Measurements from ENCODE around the gene TTC28.
"Not testable (repeated sequence)": the region's sequence is repeated elsewhere in the genome, so short reads cannot be mapped to it uniquely, and the experiment has no call there.

Gene TTC28

DNA sequence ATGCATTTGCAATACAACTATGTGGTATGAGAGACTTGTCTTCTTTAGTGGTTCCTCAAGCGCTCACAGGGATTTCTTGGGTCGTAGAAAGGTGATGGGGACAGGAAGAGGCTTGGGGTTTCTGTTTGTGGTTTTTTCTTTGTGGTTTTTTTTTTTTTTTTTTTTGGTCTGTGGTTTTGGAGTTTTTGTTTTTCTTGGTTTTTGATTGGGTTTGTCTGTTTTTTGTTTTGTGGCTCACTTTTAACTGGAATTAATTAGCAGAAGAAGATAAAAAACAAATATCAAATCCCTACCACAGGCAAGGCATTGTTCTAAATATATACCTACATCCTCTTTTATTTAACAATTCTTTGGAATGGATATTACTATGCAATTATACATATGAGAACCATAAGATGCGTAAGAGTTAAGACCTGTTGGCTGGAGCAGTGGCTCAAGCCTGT is 5.5 kb downstream of the TTC28 start:
- DNase-seq = no peak

DNA sequence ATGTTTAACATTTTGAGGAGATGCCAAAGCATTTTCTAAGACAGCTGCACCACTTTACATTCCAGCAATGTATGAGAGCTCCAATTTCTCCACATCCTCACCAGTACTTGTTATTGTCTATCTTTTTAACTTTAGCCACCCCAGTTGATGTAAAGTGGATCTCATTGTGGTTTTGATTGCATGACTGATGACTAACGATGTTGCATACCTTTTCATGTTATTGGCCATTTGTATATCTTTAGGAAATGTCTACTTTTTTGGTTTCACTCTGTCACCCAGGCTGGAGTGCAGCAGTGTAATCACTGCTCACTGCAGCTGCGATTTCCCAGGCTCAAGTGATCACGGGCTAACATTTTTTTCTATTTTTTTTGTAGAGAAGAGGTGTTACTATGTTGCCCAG is 8.9 kb downstream of the TTC28 start:
- DNase-seq = peak; percentile 8

DNA sequence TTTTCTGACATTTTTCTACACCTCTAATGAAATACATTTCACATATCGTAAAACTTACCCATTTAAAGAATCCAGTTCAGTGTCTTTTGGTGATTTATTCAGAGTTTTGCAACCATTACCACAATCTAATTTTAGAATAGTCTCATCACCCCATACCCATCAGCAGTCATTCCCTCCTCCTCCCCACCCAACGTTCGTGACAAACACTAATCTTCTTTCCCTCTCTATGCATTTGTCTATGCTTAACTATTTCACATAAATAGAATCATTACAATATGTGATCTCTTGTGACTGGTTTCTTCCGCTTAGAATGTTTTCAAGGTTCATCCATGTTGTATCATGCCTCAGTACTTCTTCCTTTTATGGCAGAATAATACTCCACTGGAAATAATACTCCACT is 9.5 kb downstream of the TTC28 start:
- DNase-seq = no peak

DNA sequence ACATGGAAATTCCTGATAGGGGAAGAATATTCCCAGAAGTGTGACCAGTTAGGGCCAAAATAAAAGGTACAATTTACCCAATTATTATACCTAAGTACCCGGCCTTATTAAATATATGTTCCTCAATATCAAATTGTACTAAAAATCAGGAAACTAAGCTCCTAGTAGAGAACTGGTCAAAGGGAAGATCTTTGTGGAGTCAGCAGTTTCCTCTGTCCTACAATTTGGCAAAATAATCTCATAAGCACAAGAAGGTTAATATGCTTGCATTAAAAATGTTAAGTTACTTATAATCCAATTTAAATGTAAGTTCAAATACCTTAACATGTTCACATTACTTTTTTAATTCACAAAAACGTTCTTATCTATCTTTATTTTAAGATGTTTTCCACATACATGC is 10.3 kb downstream of the TTC28 start:
- no peak for DNase-seq

DNA sequence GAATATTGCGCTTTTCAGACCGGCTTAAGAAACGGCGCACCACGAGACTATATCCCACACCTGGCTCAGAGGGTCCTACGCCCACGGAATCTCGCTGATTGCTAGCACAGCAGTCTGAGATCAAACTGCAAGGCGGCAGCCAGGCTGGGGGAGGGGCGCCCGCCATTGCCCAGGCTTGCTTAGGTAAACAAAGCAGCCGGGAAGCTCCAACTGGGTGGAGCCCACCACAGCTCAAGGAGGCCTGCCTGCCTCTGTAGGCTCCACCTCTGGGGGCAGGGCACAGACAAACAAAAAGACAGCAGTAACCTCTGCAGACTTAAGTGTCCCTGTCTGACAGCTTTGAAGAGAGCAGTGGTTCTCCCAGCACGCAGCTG is 16.1 kb downstream of the TTC28 start:
- DNase-seq = not testable (repeated sequence)

DNA sequence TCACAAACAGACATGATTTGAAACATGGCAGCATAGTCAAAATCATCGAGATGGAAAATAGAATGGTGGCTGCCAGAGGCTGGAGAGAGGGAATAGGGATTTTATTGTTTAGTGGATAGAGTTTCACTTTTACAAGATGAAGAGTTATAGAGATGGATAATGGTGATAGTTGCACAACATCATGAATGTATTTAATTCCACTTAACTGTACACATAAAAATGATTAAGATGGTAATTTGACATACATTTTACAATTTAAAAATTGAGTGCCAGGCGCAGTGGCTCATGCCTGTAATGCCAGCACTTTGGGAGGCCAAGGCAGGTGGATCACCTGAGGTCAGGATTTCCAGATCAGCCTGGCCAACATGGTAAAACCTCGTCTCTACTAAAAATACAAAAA is 21.2 kb downstream of the TTC28 start:
- DNase-seq = no peak

DNA sequence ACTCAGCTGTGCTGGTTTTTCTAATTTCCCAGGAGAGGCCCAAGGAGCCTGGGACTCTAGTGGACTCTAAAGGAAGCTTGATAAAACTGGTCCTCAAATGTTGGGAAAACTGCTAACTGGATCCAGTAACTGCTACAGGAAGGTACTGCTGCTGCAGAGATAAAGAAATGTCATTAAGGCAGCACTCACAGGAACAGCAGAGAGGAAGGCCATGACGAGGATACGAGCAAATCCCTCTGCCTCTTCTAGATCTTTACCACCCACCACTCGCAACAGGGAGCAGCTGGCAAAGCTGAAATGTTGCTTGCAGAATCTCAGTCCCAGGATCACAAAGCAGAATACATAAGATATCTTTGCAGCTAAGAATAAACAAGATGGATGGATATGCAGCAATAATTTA is 23.5 kb downstream of the TTC28 start:
- DNase-seq = no peak

DNA sequence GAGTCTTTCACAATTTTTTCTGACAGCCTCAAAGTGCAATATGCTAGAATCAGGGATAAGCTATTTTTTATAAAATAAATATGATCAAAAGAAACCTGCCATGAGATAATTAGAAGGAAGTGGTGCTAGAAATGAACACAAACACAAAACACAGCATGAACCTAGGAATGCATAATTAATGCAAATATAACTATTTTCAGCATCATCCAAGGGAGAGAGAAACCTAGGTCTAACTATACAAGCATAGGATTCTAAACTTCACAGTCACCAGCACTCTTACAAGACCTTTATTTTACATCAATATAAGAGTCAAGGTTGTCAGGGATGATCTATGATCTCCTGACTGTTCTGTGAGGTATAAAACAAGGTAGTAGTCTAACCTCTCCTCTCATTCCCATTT is 29.2 kb downstream of the TTC28 start:
- DNase-seq = no peak

DNA sequence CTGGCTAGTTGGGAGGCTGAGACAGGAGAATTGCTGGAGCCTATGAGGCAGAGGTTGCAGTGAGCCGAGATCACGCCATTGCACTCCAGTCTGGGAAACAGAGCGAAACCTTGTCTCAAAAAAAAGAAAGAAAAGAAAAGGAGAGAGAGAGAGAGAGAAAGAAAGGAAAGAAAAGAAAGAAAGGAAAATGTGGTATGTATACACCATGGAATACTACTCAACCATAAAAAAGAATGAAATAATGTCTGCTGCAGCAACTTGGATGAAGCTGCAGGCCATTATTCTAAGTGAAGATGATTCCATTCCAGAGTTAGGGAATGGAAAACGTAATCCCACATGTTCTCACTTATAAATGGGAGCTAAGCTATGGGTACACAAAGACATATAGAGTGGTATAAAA is 30.8 kb downstream of the TTC28 start:
- DNase-seq = no peak

DNA sequence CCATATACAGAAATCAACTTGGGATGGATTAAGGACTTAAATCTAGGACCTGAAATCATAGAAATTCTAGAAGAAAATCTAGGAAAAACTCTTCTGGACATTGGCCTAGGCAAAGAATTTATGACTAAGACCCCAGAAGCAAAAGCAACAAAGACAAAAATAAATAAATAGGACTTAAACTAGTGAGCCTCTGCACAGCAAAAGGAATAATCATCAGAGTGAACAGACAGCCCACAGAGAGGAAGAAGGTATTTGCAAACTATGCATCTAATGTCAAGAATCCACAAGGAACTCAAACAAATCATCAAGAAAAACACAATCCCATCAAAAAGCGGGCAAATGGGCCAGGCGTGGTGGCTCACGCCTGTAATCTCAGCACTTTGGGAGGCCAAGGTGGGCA is 32.4 kb downstream of the TTC28 start:
- no peak for DNase-seq

DNA sequence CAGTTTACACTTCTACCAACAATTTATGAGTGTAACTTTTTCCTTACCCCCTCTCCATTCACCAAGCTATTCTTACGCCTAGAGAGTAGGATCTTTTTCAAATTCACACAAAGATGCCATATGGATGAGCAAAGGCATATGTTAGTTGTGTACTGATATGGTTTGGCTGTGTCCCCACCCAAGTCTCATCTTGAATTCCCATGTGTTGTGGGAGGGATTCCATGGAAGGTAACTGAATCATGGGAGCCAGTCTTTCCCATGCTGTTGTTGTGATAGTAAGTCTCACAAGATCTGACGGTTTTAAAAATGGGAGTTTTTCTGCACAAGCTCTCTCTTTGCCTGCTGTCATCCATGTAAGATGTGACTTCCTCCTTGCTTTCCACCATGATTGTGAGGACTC is 40.3 kb downstream of the TTC28 start:
- peak; percentile 78 for DNase-seq

DNA sequence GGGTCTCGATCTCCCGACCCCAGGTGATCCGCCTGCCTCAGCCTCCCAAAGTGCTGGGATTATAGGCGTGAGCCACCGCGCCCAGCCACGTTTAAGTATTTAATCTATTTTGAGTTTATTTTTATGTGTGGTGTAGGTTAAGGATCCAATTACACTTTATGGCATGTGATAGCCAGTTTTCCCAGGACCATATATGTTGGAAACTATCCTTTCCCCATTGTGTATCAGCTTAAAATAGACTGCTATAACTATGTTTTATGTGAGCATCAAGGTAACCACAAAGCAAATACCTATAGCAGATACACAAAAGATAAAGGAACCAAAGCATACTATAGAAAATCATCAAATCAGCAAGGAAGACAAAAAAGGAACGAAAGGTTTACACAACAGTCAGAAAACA is 42.4 kb downstream of the TTC28 start:
- no peak for DNase-seq

DNA sequence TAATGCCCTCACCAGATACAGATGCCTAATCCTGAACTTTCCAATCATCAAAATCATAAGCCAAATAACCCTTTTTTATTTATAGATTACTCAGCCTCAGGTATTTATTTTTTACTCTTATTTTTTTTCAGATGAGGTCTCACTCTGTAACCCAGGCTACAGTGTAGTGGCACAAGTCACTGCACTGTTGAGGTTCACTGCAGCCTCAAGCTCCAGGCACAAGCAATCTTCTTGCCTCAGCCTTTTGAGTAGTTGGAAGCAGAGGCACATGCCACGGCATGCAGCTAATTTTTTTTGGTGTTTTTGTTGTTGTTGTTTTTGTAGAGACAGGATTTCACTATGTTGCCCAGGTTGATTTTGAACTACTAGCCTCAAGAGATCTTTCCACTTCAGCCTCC is 49.5 kb downstream of the TTC28 start:
- peak; percentile 24 for DNase-seq

DNA sequence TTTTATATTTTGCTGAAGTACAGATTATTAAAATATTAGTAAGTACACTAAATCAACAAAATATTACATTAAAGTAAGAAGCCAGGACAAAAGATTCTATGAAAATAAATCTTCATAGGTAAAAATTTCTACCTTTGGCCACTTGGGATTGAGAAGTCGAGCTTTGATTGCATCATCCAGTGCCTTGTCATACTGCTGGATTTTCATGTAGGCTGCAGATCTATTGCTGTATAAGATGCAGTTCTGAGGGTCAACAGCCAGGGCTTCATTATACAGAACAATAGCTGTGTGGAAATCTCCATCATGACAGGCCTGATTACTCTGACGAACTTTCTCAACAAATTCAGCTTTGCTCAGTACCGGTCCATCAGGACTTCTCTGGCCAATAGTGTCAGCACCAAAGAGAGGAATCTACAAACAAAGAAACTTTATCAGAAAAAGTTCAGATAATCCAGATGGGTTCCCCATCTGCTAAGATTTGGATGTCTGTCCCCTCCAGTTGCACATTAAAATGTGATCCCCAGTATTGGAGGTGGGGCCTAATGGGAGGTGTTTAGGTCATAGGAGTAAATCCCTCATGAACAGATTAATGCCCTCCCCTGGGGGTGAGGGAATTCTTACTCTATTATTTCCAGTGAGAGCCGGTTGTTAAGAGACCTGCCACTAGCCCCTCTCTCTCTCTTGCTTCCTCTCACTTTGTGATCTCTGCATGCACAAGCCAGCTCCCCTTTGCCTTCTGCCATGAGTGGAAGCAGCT is 50.0 kb downstream of the TTC28 start:
- DNase-seq = peak; percentile 24

DNA sequence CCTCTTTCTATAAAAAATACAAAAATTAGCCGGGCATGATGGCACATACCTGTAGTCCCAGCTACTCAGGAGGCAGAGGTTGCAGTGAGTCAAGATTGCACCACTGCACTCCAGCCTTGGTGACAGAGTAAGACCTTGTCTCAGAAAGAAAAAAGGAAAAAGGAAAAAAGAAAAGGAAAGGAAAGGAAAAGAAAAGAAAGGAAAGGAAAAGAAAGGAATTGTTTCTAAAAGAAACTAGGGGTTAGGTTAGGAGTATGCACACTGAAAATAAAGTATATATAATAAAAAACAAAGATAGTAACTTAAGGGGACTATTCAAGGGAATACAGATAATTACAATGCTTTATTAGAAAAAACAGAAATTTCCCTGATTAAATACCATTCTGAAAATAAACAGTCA is 50.9 kb downstream of the TTC28 start:
- no peak for DNase-seq

DNA sequence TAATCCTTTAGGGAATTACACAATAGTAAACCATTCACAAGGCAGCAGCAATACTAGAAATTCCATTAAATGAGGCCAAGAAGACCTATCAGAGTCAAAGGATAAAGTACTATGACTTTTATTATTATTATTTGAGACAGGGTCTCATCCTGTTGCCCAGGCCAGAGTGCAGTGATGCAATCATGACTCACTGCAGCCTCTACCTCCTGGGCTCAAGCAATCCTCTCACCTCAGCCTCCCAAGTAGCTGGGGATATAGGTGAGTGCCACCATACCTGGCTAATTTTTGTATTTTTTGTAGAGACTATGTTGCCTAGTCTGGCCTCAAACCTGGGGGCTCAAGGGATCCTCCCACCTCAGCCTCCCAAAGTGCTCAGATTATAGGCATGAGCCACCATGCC is 51.8 kb downstream of the TTC28 start:
- no peak for DNase-seq

DNA sequence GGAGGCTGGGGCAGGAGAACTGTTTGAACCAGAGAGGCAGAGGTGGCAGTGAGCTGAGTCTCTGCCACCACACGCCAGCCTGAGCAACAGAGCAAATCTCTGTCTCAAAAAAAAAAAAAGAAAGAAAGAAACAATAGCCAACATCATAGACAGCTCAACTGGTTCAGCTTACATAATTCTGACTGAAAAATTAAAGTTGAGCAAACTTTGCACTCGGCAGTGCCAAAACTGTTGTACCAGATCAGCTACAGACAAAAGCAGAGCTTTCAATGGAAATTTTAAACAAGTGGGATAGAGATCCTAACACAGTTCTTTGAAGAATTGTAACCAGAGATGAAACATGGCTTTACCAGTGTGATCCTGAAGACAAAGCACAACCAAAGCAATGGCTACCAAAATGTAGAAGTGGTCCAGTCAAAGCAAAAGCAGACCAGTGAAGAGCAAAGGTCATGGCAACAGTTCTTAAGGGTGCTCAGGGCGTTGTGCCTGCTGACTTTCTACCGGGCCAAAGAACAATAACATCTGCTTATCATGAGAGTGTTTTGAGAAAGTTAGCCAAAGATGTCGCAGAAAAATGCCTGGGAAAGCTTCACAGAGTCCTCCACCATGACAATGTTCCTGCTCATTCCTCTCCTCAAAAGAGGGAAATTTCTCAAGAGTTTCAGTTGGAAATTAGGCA is 59.3 kb downstream of the TTC28 start:
- no peak for DNase-seq

DNA sequence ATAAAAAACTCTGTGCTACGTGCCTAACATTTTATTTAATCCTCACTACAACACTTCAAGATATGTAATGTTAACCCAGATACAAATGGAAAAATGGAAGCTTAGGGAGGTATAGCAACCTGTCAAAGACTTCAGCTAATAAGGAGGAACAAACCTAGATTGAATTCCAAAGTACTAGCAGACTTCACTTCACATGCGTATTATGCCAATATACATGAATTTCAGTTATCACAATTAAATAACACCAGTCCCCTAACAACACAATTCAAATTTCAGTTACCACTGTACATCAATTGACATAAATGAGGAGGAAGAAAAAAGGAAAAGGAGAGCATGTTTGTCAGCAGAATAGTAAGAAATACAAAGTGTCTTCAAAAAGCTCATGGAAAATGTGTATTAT is 60.4 kb downstream of the TTC28 start:
- no peak for DNase-seq

DNA sequence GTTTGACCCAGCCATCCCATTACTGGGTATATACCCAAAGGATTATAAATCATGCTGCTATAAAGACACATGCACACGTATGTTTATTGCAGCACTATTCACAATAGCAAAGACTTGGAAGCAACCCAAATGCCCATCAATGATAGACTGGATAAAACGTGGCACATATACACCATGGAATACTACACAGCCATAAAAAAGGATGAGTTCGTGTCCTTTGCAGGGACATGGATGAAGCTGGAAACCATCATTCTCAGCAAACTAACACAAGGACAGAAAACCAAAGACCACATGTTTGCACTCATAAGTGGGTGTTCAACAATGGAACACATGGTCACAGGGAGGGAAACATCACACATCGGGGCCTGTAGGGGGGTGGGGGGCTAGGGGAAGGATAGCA is 64.2 kb downstream of the TTC28 start:
- not testable (repeated sequence) for DNase-seq

DNA sequence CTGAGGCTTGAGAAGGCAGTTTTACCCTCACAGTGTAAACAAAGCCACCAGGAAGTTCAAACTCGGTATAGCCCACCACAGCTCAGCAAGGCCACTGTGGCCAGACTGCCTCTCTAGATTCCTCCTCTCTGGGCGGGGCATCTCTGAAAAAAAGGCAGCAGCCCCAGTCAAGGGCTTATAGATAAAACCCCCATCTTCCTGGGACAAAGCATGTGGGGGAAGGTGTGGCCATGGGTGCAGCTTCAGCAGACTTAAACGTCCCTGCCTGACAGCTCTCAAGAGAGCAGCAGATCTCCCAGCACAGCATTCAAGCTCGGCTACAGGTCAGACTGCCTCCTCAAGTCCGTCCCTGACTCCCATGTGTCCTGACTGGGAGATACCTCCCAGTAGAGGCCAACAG is 69.7 kb downstream of the TTC28 start:
- DNase-seq = no peak

DNA sequence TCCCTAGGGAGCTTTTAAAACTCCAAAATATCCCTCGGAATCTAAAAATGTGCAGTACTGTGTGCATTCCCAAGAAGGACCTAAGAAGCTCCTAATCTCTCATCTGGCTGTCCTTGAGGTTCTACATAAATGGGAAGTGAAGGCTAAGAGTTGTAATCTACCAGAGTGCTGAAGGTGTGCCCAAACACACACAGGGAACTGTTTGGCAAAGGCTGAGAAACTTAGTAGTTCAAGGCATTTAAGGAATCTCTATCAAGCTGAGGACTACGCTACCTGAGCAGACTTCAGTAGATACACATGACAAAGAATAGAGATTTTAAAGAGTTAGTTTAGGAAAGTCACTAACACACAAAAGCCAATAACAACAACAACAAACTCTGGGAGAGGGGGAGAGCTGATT is 71.1 kb downstream of the TTC28 start:
- no peak for DNase-seq

DNA sequence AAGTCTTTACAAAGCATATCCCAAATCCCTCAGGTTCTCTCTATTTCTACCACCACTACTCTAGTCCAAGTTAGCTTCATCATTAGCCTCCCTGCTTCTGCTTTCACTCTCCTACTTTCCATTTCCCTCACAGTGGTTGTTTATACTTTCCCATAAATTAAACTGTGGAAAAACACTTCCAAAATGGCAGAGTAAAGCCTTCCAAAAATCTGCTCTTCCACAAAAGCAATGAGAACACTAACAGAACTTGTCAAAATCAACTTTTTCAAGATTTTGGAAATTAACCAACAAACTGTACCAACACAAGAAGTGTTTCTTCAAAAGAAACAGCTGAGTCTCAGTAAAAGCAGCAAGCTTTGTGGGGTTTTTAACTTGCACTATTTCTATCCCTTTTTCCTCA is 71.8 kb downstream of the TTC28 start:
- DNase-seq = no peak

DNA sequence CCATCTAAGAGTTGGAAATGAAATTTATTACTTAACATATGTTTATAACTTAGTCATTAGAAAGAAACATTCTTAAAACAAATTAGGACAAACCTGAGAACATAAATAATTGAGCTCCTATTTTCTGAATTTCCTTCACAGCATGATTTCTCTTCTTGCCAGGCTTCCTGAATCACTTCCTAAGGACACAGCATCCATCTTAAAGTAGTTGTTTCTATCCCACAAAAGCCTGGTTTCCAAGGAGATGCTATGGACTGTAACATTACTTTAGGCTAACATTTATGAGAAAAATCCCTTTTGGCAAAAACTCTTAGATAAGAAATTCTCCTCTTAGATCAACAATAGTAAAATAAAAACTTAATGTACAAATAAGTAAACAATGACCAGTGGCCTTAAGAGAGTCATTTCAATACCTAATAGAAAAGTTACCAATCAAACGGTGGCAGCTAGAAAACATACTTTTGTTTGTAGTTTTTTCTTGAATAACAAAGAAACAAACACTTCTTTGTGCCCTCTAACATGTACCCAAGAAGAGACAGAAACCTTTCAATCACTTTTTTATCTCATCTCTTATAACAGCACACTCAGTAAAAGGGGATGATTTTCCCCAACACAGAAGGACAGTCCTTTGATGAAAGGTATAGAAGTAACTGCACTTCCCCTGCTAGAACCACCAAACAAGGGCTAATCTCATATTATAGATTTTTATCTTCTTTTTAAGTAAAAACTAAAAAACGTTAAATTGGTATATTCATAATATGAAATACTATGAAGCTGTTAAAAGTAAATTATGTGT is 74.5 kb downstream of the TTC28 start:
- no peak for DNase-seq

DNA sequence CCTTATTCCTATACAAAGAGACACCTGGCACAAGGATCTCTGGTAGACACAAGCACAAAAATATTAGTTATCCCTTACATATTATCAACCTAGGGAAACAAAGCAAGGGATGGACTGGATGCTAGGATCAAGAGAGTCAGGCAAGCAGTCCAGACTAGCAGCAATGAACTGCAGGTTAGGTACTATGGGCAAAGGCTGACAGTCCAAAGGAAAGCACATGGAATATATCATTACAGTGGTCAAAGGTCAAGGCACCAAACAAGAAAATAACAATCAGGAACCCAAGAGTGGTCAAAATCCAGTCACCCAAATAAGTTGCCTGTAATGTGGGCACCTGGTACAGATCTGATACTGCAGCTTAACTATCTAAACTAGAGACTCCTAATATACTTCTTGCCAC is 77.7 kb downstream of the TTC28 start:
- no peak for DNase-seq

Data from NCI-H2171 treated with DMSO at 0.1 percent for 48 hours (cell line).